Activated CD8-positive, alpha-beta memory T cell treated with anti-CD3 and anti-CD28 coated beads for 36 hours (primary cell): Measurements from ENCODE around the gene MYO1D. TPM values are rescaled to one million over a fixed set of nuclear protein-coding genes. Genes with fewer than 3 reads are reported as not detected.

Experiments
- CTCF ChIA-PET: fragments of 350-600 bp; sonication (Branson Sonifier 250); formaldehyde crosslinking; loops from one replicate; lab custom pipeline; 2021; ENCODE audit warnings: antibody characterized with exemption; lab: Charles Lee
- POLR2A ChIA-PET: fragments of 350-600 bp; sonication (Branson Sonifier 250); formaldehyde crosslinking; loops from one replicate; lab custom pipeline; 2021; ENCODE audit warnings: antibody characterized with exemption; lab: Charles Lee
- total RNA-seq, 2 experiments: library from RNA; stranded (reverse); gene quantifications; one replicate each; pipeline ENCODE4 v1.2.3, GENCODE V29; 2021

Gene MYO1D
- total RNA-seq, 2 experiments from 2014 or later, result 10.5 to 12.5 TPM

GRCh38 chr17:32588135-32588534 lies 288.8 kb downstream of the MYO1D start:
- ChIA-PET POLR2A (no interaction called here), CTCF (no interaction called here)

- ChIA-PET POLR2A (no interaction called here), CTCF (no interaction called here)
Measured at GRCh38 chr17:32586666-32587065, 290.3 kb downstream of the MYO1D start.

GRCh38 chr17:32584792-32585191 lies 292.1 kb downstream of the MYO1D start:
- POLR2A ChIA-PET, result no interaction called here
- CTCF ChIA-PET, result interaction anchor here (0.7 kb wide), 1 partner anchor 94 kb away, joined by 3 read pairs; no protein-coding TSS in a partner anchor

- POLR2A ChIA-PET, result no interaction called here
- CTCF ChIA-PET, result no interaction called here
Measured at GRCh38 chr17:32583053-32583452, 293.9 kb downstream of the MYO1D start.

- ChIA-PET POLR2A (no interaction called here), CTCF (no interaction called here)
Measured at GRCh38 chr17:32575852-32576251, 301.1 kb downstream of the MYO1D start.

GRCh38 chr17:32570081-32570396 lies 306.9 kb downstream of the MYO1D start:
- CTCF ChIA-PET, result no interaction called here
- POLR2A ChIA-PET, result no interaction called here

- ChIA-PET POLR2A (no interaction called here), CTCF (no interaction called here)
Measured at GRCh38 chr17:32569171-32570080, 307.5 kb downstream of the MYO1D start.

GRCh38 chr17:32568705-32569104 lies 308.2 kb downstream of the MYO1D start:
- ChIA-PET POLR2A (no interaction called here), CTCF (no interaction called here)

GRCh38 chr17:32567511-32567910 lies 309.4 kb downstream of the MYO1D start:
- CTCF ChIA-PET, result interaction anchor here (1.0 kb wide), 1 partner anchor 105 kb away, joined by 3 read pairs; no protein-coding TSS in a partner anchor
- POLR2A ChIA-PET, result no interaction called here

GRCh38 chr17:32567086-32567485 lies 309.8 kb downstream of the MYO1D start:
- POLR2A ChIA-PET, result no interaction called here
- CTCF ChIA-PET, result interaction anchor here (1.0 kb wide), 1 partner anchor 105 kb away, joined by 3 read pairs; no protein-coding TSS in a partner anchor

GRCh38 chr17:32566303-32566702 lies 310.6 kb downstream of the MYO1D start:
- POLR2A ChIA-PET, result interaction anchor here (0.5 kb wide), 1 partner anchor 169 kb away, joined by 3 read pairs; no protein-coding TSS in a partner anchor
- CTCF ChIA-PET, result no interaction called here

GRCh38 chr17:32565401-32565800 lies 311.5 kb downstream of the MYO1D start:
- ChIA-PET CTCF (interaction anchor here (0.8 kb wide), 1 partner anchor 9 kb away, joined by 3 read pairs; no protein-coding TSS in a partner anchor), POLR2A (no interaction called here)

- CTCF ChIA-PET, result interaction anchor here (0.8 kb wide), 1 partner anchor 8 kb away, joined by 3 read pairs; no protein-coding TSS in a partner anchor
Measured at GRCh38 chr17:32564325-32564724, 312.6 kb downstream of the MYO1D start.

GRCh38 chr17:32563583-32563982 lies 313.3 kb downstream of the MYO1D start:
- ChIA-PET CTCF (no interaction called here), POLR2A (no interaction called here)

More at GRCh38 chr17:32564325-32564724, 312.6 kb downstream of the MYO1D start:
- POLR2A ChIA-PET, result interaction anchor here (0.6 kb wide), 1 partner anchor 40 kb away, joined by 5 read pairs; no protein-coding TSS in a partner anchor

- ChIA-PET POLR2A (no interaction called here), CTCF (interaction anchor here (0.5 kb wide), 1 partner anchor 12 kb away, joined by 3 read pairs; no protein-coding TSS in a partner anchor)
Measured at GRCh38 chr17:32558997-32559650, 317.8 kb downstream of the MYO1D start.

GRCh38 chr17:32558326-32558955 lies 318.5 kb downstream of the MYO1D start:
- CTCF ChIA-PET, result no interaction called here
- POLR2A ChIA-PET, result no interaction called here

- ChIA-PET POLR2A (no interaction called here), CTCF (no interaction called here)
Measured at GRCh38 chr17:32555611-32556310, 321.2 kb downstream of the MYO1D start.

GRCh38 chr17:32553168-32553567 lies 323.8 kb downstream of the MYO1D start:
- POLR2A ChIA-PET, result no interaction called here
- CTCF ChIA-PET, result no interaction called here

GRCh38 chr17:32552280-32552679 lies 324.6 kb downstream of the MYO1D start:
- POLR2A ChIA-PET, result no interaction called here
- CTCF ChIA-PET, result no interaction called here
